Stimulated activated CD4-positive, alpha-beta T cell treated with anti-CD3 and anti-CD28 coated beads, Interleukin-2, amount 100 ng/mL, for 24 hours (primary cell): ENCODE measurements around the gene GGA1.
"Not testable (repeated sequence)": the region's sequence is repeated elsewhere in the genome, so short reads cannot be mapped to it uniquely, and the experiment has no call there.

ENCODE experiments used
- DNase-seq, 2 donors: peaks; one replicate each; pipeline ENCODE4 v3.0.0-alpha.2; 2020

The GGA1 gene

GRCh38 chr22:37610153-37610475, 1.5 kb downstream of the GGA1 start:
- not testable (repeated sequence) for DNase-seq

GRCh38 chr22:37610480-37611129, 2.0 kb downstream of the GGA1 start:
- no peak for DNase-seq

DNA sequence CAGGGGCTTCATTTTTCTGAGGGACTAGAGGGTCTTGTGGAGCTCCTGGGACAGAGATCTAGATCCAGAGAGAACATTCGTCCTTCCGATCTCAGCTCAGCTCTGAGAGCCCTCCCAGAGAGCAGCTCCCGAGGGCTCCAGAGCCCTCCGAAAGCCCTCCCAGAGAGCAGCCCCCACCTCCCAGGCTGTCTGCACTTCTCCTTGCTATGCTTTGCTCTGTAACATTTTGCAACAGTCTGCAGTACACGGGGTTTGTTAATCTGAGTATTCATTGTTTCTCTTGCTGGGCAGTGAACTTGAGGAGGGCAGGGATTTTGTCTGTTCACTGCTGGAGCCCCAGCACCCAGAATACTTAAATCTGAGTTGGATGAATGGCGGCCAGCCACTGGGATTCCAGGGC, 2.6 kb downstream of the GGA1 start:
- DNase-seq, result no peak

- no peak for DNase-seq
Observed at GRCh38 chr22:37616201-37617083, 7.8 kb downstream of the GGA1 start.

DNA sequence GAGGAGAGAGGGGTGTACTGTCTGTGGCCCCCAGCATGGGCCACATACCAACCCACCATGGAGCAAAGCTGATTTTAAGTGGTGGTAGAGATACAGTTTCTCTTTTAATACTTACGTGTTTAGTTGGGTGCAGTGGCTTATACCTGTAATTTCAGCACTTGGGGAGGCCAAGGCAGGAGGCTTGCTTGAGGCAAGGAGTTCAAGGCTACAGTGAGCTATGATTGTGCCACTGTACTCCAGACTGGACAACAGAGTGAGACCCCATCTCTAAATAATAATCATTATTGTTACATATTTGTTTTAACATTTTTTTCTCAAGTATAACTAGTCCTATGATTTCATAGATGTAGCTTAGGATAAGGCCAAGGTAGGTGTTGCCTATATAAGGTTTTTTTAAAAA, 8.8 kb downstream of the GGA1 start:
- no peak for DNase-seq

GRCh38 chr22:37618072-37618656, 9.5 kb downstream of the GGA1 start:
- DNase-seq, result no peak

GRCh38 chr22:37618674-37619073, 10.0 kb downstream of the GGA1 start:
- no peak for DNase-seq

- DNase-seq, result no peak
Observed at GRCh38 chr22:37619991-37620390, 11.4 kb downstream of the GGA1 start.

DNA sequence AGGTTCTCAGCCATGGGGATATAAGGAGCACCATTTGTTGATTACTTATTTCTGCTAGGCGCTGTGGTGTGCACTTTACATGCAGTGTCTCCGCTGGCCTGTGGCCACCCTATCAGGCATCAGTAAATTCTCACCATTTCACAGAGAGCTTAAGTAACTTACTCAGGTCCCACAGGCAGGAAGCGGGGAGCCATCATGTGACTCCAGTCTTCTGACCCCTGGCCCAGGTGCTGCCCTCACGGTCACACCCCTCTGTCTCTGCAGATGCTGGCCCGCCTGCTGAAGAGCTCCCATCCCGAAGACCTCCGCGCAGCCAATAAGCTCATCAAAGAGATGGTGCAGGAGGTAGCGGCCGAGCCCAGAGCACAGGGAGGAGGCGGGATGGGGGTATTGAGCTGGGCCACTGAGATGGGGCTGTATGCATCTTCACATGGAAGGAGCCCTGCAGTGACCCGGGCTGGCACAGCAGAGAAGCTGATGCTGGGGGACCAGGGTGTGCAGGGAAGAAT, 12.8 kb downstream of the GGA1 start:
- DNase-seq, result no peak

DNA sequence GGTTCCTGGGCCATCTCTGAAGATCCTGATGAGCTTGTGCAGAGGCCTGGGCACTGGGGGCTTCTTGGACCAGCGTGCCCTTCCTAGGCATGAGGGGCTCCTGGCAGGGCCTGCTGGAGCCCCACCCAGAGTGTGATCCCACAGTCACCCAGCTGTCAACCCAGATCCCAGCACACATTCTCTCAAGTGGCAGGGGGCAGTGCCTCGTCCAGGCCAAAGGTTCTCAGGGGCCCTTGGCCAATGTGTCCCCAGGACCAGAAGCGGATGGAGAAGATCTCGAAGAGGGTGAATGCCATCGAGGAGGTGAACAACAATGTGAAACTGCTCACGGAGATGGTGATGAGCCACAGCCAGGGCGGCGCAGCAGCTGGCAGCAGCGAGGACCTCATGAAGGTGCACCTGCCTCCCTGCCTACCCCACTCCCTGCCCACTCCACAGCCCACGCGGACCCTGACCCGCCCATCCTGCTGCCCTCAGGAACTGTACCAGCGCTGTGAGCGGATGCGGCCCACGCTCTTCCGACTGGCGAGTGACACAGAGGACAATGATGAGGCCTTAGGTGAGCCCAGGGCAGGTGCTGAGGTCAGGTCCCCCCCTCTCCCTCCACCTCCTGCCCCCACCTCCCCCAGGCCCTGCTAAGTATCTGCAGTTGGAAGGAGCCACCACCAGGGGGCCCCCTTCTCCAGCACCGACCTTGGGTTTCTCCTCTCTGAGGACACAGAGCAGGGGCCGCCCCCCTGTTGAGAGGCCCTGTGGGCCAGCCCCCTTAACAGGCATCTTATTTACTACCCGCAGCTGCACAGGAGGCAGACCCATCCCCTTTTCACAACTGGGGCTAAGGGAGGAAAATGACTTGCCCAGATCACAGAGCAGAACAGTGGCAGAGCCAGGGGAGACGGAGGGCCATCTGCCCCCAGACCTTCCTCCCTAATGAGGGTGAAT, 14.7 kb downstream of the GGA1 start:
- DNase-seq, result peak; percentile 79 to 83

DNA sequence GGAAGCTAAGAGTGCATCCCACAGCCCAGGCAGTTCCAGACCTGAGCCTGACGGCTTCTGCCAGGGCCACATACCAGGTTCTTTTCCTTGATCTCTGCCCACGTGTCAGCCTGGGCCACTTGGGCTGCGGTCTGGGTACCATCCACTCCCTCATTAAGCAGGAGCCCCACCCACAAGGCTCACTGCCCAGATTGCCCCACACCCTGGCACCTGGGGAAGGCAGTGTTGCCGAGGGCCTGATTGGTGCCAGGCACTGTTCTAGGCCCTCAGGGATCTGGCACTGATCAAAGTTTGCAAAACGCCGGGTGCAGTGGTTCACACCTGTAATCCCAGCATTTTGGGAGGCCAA, 15.4 kb downstream of the GGA1 start:
- no peak for DNase-seq

- no peak for DNase-seq
Observed at GRCh38 chr22:37624876-37625275, 16.2 kb downstream of the GGA1 start.

DNA sequence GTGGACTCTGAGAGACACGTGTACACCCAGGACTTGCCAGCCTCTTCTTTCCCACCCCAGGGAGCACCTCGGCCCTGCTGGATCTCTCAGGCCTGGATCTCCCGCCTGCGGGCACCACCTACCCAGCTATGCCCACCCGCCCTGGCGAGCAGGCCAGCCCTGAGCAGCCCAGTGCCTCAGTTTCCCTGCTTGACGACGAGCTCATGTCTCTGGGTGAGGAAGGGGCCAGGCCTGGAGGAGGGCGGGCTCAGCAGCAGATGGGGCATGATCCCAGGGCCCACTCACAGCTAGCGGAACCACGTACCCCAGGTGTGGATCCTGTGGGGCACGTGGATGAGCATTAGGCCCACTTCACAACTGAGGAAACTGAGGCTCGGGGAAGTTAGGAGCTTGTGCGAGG, 17.1 kb downstream of the GGA1 start:
- DNase-seq, result no peak

DNA sequence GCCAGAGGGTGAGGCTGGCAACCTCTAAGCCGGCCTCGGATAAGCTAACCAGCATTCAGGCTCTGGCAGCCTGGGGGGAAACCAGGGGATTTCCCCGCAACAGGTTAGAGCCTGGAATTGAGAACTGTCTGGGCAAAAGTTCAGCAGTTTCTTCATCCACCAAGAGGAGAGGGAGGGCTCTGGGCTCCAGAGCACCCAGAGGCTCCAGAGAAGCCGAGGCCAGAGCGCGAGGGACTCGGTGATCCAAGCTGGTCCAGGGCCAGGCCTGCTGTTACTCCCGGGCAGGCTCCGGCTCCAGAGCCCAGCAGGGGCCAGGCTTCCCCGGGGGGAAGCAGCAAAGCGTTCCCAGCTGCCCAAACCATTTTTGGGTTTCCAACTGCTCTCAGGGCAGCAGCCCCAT, 17.5 kb downstream of the GGA1 start:
- DNase-seq, result no peak

- no peak for DNase-seq
Observed at GRCh38 chr22:37626556-37627075, 18.0 kb downstream of the GGA1 start.

GRCh38 chr22:37627121-37627520, 18.5 kb downstream of the GGA1 start:
- no peak for DNase-seq

- peak; percentile 48 to 52 for DNase-seq
Observed at GRCh38 chr22:37627545-37627944, 18.9 kb downstream of the GGA1 start.

- DNase-seq, result no peak
Observed at GRCh38 chr22:37628830-37629229, 20.2 kb downstream of the GGA1 start.

- no peak for DNase-seq
Observed at GRCh38 chr22:37629928-37630327, 21.3 kb downstream of the GGA1 start.

DNA sequence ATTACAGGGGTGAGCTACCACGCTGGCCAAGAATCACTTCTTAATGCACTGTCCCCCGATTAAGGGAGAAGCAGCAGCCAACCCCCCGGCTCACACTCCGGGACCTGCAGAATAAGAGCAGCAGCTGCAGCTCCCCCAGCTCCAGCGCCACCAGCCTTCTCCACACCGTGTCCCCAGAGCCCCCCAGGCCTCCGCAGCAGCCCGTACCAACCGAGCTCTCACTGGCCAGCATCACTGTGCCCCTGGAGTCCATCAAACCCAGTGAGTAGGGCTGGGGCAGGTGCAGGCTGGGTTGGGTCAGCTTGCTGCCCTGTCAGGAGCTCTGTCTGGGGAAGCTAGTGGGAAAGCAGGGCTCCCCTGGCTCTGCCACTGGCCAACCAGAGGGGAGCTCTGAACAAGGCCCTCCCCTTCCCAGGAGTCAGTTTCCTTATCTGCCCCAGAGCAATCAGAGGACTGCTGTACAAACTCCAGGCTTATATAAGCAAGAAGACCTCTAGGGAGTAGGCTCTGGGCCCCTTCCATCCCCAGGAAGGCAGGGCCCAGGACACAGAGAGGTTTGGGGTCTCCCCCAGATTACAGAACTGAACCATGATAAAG, 22.3 kb downstream of the GGA1 start:
- no peak for DNase-seq

GRCh38 chr22:37631448-37632173, 23.0 kb downstream of the GGA1 start:
- DNase-seq, result no peak
